DND-41 (cell line): ENCODE results near the gene BLTP2.

Source experiments
- CTCF ChIP-seq: IDR thresholded peaks from 2 replicates; pipeline ENCODE4 v1.5.1; 2012; ENCODE audit warnings: borderline replicate concordance, low read length, moderate library complexity, mild to moderate bottlenecking; ENCODE audit not compliant: poor library complexity, severe bottlenecking; ENCODE audit errors: extremely low read depth
- EZH2 ChIP-seq: IDR thresholded peaks from 3 replicates; pipeline ENCODE4 v1.6.1; 2012; ENCODE audit warnings: borderline replicate concordance, low read depth, mild to moderate bottlenecking, moderate library complexity, low read length, inconsistent platforms; ENCODE audit not compliant: severe bottlenecking

- no peak for TF ChIP-seq CTCF
- no peak for TF ChIP-seq EZH2
These were observed 43.5 kb upstream of the BLTP2 start for GRCh38 chr17:28688481-28688880.
